Subcutaneous adipose tissue (tissue), 4 donors: ENCODE results near the gene KRTAP9-4. TPM values are rescaled to one million over a fixed set of nuclear protein-coding genes. Genes with fewer than 3 reads are reported as not detected.
"Not testable (repeated sequence)": the region's sequence is repeated elsewhere in the genome, so short reads cannot be mapped to it uniquely, and the experiment has no call there.

Source experiments
- total RNA-seq, 4 donors: library from RNA; depleted of rRNA; stranded (reverse); fragments of >200 nt; gene quantifications; one replicate each; pipeline ENCODE4 v1.1.0, GENCODE V29; 2016
- TF ChIP-seq, protein P1 (sequence below): fragments of 450-650 bp; IDR thresholded peaks from one replicate; pipeline ENCODE4 v1.5.1; 2016; ENCODE audit warnings: low read depth, mild to moderate bottlenecking, control low read depth, antibody characterized with exemption, moderate library complexity

The KRTAP9-4 gene, protein sequence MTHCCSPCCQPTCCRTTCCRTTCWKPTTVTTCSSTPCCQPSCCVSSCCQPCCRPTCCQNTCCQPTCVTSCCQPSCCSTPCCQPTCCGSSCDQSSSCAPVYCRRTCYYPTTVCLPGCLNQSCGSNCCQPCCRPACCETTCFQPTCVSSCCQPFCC
- total RNA-seq = not detected

DNA sequence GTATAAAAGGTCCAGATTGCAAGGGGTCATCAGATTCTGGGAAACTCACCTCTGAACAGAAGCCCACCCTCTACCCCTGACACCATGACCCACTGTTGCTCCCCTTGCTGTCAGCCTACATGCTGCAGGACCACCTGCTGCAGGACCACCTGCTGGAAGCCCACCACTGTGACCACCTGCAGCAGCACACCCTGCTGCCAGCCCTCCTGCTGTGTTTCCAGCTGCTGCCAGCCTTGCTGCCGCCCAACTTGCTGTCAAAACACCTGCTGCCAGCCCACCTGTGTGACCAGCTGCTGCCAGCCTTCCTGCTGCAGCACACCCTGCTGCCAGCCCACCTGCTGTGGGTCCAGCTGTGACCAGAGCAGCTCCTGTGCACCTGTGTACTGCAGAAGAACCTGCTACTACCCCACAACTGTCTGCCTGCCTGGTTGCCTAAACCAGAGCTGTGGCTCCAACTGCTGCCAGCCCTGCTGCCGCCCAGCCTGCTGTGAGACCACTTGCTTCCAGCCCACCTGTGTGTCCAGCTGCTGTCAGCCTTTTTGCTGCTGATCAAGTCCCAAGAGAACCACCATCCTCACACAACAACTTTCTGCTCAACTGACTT lies at the start of gene KRTAP9-4:
Gene KRTAP9-4 (plus strand): TSS at position 51 of the 604 bp plus-strand sequence. CDS start 34 bp downstream, at position 85.
- TF ChIP-seq, protein P1, sequence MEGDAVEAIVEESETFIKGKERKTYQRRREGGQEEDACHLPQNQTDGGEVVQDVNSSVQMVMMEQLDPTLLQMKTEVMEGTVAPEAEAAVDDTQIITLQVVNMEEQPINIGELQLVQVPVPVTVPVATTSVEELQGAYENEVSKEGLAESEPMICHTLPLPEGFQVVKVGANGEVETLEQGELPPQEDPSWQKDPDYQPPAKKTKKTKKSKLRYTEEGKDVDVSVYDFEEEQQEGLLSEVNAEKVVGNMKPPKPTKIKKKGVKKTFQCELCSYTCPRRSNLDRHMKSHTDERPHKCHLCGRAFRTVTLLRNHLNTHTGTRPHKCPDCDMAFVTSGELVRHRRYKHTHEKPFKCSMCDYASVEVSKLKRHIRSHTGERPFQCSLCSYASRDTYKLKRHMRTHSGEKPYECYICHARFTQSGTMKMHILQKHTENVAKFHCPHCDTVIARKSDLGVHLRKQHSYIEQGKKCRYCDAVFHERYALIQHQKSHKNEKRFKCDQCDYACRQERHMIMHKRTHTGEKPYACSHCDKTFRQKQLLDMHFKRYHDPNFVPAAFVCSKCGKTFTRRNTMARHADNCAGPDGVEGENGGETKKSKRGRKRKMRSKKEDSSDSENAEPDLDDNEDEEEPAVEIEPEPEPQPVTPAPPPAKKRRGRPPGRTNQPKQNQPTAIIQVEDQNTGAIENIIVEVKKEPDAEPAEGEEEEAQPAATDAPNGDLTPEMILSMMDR = not testable (repeated sequence)

DNA sequence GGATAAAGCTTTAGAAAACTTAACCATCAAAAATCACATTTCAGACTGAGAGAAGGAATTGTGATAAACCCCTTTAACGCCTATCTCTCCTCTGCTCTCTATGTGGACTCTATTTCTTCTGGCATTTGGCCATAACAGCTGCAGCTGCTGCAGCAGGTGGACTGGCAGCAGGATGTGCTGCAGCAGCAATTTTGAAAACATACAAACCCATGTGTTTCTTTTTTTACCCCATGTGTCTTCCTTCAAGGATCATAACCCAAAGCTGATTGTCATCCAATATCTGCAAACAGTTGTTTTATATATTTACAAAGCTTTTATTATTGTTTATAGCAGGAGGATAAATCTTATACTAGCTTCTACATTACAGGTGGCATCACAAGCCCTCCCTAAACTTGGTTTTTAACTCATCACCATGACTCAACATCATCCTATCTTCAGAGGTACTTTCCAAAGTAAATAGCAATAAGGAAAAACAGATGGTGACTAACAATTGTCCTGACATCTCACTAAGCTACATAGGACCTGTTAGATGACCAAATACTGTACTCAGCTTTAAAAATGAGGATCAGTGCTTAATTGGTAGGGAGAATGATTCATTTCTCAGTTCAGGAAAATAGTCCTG lies 37.5 kb upstream of the KRTAP9-4 start:
- TF ChIP-seq, protein P1 = no peak

DNA sequence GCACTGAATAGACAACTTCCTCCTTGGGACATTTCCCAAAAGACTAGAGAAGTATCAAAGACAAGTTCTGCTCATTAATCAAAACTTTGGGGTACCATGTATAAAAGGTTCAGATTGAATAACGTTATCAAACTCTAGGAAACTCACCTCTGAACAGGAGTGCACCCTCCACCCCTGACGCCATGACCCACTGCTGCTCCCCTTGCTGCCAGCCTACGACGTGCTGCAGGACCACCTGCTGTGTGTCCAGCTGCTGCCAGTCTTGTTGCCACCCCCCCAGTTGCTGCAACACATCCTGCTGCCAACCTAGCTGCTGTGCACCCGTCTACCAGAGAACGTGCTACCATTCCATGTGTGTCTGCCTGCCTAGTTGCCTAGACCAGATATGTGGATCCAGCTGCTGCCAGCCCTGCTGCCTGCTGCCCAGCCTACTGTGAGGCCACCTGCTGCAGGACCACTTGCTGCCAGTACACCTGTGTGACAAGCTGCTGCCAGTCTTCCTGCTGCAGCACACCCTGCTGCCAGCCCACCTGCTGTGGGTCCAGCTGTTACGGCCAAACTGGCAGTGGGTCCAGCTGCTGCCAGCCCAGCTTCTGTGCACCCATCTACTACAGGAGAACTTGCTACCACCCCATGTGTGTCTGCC lies 36.8 kb upstream of the KRTAP9-4 start:
- TF ChIP-seq, protein P1 = no peak

DNA sequence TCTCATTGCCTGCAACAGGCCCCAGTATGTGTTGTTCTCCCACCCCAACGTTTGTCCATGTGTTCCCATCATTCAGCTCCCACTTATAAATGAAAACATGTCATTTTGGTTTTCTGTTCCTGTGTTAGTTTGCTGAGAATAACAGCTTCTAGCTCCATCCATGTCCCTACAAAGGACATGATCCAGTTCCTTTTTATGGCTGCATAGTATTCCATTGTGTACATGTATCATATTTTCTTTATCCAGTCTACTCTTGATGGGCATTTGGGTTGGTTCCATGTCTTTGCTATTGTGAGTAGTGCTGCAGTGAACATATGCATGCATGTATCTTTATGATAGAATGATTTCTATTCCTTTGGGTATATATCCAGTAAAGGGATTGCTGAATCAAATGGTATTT lies 33.8 kb upstream of the KRTAP9-4 start:
- TF ChIP-seq, protein P1 = no peak

DNA sequence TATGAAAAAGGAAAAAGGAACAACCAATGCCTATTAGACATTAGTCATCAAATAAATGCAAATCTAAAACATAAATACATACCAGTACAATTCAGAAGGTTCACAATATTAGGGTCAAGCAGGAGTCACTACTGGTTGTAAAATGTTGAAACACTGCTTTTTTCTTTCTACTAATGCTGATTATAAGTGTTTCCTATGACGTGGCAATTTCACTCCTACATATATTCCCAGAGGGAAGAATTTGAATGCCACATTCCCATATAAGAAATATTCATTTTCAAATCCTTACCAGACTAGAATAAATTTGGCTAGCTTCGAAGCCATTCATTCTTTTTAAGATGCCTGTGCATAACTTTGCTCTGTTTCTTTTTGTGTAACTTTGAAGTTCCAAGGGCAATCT lies 25.7 kb upstream of the KRTAP9-4 start:
- TF ChIP-seq, protein P1 = no peak

DNA sequence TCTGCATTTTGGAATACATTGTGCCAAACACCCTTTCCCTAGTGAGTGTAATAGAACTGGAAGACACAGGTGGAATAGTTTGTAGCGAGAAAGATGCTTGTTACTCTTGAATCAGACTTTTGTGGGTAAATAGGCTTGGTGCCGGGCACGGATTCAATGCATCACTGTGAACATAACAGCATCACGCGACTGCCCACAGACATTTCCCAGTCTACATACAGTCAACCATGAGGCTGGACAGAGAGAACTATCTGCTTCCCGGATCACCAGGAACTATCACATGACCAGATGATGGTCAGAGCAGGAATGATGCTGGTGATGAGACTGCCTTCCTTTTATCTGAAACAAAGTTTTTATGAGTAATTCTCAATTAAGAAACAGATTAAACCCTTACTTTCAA lies 23.4 kb upstream of the KRTAP9-4 start:
- TF ChIP-seq, protein P1 = no peak

DNA sequence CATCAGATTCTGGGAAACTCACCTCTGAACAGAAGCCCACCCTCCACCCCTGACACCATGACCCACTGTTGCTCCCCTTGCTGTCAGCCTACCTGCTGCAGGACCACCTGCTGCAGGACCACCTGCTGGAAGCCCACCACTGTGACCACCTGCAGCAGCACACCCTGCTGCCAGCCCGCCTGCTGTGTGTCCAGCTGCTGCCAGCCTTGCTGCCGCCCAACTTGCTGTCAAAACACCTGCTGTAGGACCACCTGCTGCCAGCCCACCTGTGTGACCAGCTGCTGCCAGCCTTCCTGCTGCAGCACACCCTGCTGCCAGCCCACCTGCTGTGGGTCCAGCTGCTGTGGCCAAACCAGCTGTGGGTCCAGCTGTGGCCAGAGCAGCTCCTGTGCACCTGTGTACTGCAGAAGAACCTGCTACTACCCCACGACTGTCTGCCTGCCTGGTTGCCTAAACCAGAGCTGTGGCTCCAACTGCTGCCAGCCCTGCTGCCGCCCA lies 22.8 kb upstream of the KRTAP9-4 start, which contains the start of gene KRTAP9-2:
Gene KRTAP9-2 (plus strand): TSS at position 51 of the 498 bp plus-strand sequence. CDS start 7 bp downstream, at position 58.
- TF ChIP-seq, protein P1 = not testable (repeated sequence)
